HepG2 (cell line): ENCODE data around the gene HSPA1A. TPM values are rescaled to one million over a fixed set of nuclear protein-coding genes. Genes with fewer than 3 reads are reported as not detected.

Experiments used
- ATF6 ChIP-seq: sonication (generic); formaldehyde crosslinking; conservative IDR thresholded peaks from 2 replicates; pipeline ENCODE4 v1.4.0; 2020; ENCODE audit warnings: missing genetic modification reagents
- CENPX ChIP-seq: sonication (generic); formaldehyde crosslinking; IDR thresholded peaks from 2 replicates; pipeline ENCODE4 v1.9.0; 2021; ENCODE audit warnings: mild to moderate bottlenecking, missing genetic modification reagents, moderate library complexity
- ETV6 ChIP-seq: sonication (generic); formaldehyde crosslinking; conservative IDR thresholded peaks from 2 replicates; pipeline ENCODE4 v1.4.0; 2020; ENCODE audit warnings: missing genetic modification reagents
- EZH2 ChIP-seq: conservative IDR thresholded peaks from 2 replicates; pipeline ENCODE4 v1.6.1; 2012; ENCODE audit warnings: mild to moderate bottlenecking, low read depth, low read length, moderate library complexity
- HNRNPH1 ChIP-seq: fragments of 200-400 bp; formaldehyde crosslinking; optimal IDR thresholded peaks from 2 replicates; pipeline ENCODE3; 2017; ENCODE audit warnings: mild to moderate bottlenecking, low read depth, low read length
- IRF2 ChIP-seq: IDR thresholded peaks from 2 replicates; pipeline ENCODE4 v1.6.1; 2018; ENCODE audit warnings: missing genetic modification reagents, missing compliant biosample characterization
- MBD4 ChIP-seq: IDR thresholded peaks from 2 replicates; pipeline ENCODE4 v1.6.1; 2012; ENCODE audit warnings: low read length, inconsistent platforms, borderline replicate concordance
- NBN ChIP-seq: fragments of 450-650 bp; conservative IDR thresholded peaks from 2 replicates; pipeline ENCODE4 v1.6.1; 2017
- U2AF1 ChIP-seq: fragments of 200-400 bp; formaldehyde crosslinking; optimal IDR thresholded peaks from 2 replicates; pipeline ENCODE3; 2017; ENCODE audit warnings: mild to moderate bottlenecking, low read depth, low read length
- ZNF383 ChIP-seq: sonication (generic); formaldehyde crosslinking; IDR thresholded peaks from 2 replicates; pipeline ENCODE4 v1.4.0; 2020; ENCODE audit warnings: missing genetic modification reagents, mild to moderate bottlenecking, borderline replicate concordance
- ZNF710 ChIP-seq: sonication (generic); formaldehyde crosslinking; IDR thresholded peaks from 2 replicates; pipeline ENCODE4 v1.5.0; 2020; ENCODE audit warnings: mild to moderate bottlenecking, missing genetic modification reagents, borderline replicate concordance
- ZNF720 ChIP-seq: sonication (generic); formaldehyde crosslinking; IDR thresholded peaks from 2 replicates; pipeline ENCODE4 v1.4.0; 2020; ENCODE audit warnings: missing genetic modification reagents
- polyA plus RNA-seq, 8 experiments: library from polyadenylated mRNA; depleted of rRNA in 3 of 8; stranded (reverse) in 7 of 8; unstranded in 1 of 8; fragments of >200 nt; fragmentation: Illumina TruSeq in 4 of 8; extraction: Trizol in 4 of 8; gene quantifications; 2 replicates each; pipeline versions ENCODE4 v1.2.1 to v1.2.3, GENCODE V29; 2011 to 2016; ENCODE audit warnings: low read depth in 4 of 8, missing spikeins in 1 of 8, mixed read lengths in 1 of 8; ENCODE audit not compliant: insufficient read depth in 1 of 8
- total RNA-seq, 5 experiments: library from RNA; depleted of rRNA; stranded (reverse); fragments of >200 nt; fragmentation: Illumina TruSeq; extraction: Trizol; gene quantifications; 2 replicates each; pipeline ENCODE4 v1.2.3, GENCODE V29; 2016; ENCODE audit warnings: low read depth in 1 of 5
- TF ChIP-seq, protein P1 (sequence below): sonication (generic); formaldehyde crosslinking; IDR thresholded peaks from 2 replicates; pipeline ENCODE4 v1.4.0; 2020; ENCODE audit warnings: mild to moderate bottlenecking, missing genetic modification reagents
- TF ChIP-seq, protein P2 (sequence below): sonication (generic); formaldehyde crosslinking; IDR thresholded peaks from 2 replicates; pipeline ENCODE4 v1.4.0; 2020; ENCODE audit warnings: missing genetic modification reagents

HSPA1A gene
- total and polyA plus RNA-seq, 2 of the 13 experiments (the other 11 are each of a cell fraction or from before 2014, with no cell fraction given): 44.5 to 85.0 TPM

DNA sequence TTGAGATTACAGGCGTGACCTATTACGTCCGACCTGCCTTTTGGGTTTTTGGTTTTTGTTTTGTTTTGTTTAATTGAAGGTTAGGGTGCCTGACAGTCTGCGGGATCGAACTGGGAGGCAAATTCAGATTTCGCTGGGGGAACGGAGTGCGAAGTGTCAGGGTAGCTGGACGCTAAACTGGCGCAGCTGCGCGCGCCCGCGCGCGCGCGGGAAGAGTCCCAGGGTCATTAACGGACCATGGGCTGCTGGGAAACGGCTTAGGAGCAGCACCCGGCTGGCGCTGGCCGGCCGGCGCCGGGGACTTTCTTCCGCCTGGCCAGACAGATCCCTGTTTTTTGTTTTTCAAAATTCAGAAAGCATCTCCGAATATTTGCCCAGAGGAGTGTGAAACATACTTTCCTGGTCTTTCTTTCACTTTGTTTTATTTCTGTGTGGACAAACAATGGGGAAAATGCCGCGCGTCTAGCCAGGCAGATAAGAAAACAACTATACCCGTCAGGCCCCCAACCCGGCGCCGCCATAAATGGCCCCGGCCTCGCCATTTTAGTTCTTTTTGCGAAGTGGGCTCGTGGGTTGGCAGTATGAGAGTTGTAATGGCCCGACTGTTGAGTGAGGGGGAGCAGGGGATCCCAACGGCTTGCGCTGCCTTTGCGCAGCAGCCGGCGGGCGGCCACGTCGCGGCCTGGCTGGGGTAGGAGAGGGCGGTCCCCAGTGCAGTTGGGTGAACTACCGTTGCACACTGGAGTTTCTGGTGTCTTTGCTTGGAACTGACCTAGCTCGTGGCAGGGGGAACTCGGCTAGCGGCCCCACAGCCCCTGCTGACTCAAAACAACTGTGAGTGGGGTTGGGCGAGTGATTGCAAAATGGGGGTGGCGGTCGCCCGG is 19.3 kb downstream of the HSPA1A start (continued):
- TF ChIP-seq, protein P1, sequence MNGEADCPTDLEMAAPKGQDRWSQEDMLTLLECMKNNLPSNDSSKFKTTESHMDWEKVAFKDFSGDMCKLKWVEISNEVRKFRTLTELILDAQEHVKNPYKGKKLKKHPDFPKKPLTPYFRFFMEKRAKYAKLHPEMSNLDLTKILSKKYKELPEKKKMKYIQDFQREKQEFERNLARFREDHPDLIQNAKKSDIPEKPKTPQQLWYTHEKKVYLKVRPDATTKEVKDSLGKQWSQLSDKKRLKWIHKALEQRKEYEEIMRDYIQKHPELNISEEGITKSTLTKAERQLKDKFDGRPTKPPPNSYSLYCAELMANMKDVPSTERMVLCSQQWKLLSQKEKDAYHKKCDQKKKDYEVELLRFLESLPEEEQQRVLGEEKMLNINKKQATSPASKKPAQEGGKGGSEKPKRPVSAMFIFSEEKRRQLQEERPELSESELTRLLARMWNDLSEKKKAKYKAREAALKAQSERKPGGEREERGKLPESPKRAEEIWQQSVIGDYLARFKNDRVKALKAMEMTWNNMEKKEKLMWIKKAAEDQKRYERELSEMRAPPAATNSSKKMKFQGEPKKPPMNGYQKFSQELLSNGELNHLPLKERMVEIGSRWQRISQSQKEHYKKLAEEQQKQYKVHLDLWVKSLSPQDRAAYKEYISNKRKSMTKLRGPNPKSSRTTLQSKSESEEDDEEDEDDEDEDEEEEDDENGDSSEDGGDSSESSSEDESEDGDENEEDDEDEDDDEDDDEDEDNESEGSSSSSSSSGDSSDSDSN (CRISPR knock-in tag): peak; percentile 79
- TF ChIP-seq HNRNPH1 (peak; percentile 97), IRF2 (CRISPR knock-in tag) (peak; percentile 49), ZNF383 (CRISPR knock-in tag) (peak; percentile 87; the same call in 1 of the 2 replicates), ETV6 (CRISPR knock-in tag) (peak; percentile 86), ATF6 (CRISPR knock-in tag) (0 out of 2 replicates have a peak, but pooled peaks have one; percentile 80), ZNF710 (CRISPR knock-in tag) (peak; percentile 83; the same call in 1 of the 2 replicates), U2AF1 (no peak), EZH2 (no peak), NBN (no peak), CENPX (CRISPR knock-in tag) (no peak), MBD4 (0 out of 2 replicates have a peak, but pooled peaks have one; percentile 75), ZNF720 (CRISPR knock-in tag) (no peak)
- TF ChIP-seq, protein P2, sequence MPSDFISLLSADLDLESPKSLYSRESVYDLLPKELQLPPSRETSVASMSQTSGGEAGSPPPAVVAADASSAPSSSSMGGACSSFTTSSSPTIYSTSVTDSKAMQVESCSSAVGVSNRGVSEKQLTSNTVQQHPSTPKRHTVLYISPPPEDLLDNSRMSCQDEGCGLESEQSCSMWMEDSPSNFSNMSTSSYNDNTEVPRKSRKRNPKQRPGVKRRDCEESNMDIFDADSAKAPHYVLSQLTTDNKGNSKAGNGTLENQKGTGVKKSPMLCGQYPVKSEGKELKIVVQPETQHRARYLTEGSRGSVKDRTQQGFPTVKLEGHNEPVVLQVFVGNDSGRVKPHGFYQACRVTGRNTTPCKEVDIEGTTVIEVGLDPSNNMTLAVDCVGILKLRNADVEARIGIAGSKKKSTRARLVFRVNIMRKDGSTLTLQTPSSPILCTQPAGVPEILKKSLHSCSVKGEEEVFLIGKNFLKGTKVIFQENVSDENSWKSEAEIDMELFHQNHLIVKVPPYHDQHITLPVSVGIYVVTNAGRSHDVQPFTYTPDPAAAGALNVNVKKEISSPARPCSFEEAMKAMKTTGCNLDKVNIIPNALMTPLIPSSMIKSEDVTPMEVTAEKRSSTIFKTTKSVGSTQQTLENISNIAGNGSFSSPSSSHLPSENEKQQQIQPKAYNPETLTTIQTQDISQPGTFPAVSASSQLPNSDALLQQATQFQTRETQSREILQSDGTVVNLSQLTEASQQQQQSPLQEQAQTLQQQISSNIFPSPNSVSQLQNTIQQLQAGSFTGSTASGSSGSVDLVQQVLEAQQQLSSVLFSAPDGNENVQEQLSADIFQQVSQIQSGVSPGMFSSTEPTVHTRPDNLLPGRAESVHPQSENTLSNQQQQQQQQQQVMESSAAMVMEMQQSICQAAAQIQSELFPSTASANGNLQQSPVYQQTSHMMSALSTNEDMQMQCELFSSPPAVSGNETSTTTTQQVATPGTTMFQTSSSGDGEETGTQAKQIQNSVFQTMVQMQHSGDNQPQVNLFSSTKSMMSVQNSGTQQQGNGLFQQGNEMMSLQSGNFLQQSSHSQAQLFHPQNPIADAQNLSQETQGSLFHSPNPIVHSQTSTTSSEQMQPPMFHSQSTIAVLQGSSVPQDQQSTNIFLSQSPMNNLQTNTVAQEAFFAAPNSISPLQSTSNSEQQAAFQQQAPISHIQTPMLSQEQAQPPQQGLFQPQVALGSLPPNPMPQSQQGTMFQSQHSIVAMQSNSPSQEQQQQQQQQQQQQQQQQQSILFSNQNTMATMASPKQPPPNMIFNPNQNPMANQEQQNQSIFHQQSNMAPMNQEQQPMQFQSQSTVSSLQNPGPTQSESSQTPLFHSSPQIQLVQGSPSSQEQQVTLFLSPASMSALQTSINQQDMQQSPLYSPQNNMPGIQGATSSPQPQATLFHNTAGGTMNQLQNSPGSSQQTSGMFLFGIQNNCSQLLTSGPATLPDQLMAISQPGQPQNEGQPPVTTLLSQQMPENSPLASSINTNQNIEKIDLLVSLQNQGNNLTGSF: peak; percentile 37; the same call in 1 of the 2 replicates
